GM12864 (cell line): ENCODE results near the gene CCNI.

ENCODE experiments used
- DNase-seq: peaks from one replicate; pipeline ENCODE4 v3.0.0-alpha.2; 2011; ENCODE audit warnings: low read depth
- H3K4me3 ChIP-seq: 2 replicates; pipeline ENCODE4 v1.5.1; 2011; ENCODE audit warnings: mild to moderate bottlenecking, low read depth, low read length, control low read depth
- TF ChIP-seq, protein P1 (sequence below): IDR thresholded peaks from 2 replicates; pipeline ENCODE4 v1.5.1; 2011; ENCODE audit warnings: low read depth, mild to moderate bottlenecking, moderate library complexity, low read length, control low read depth, inconsistent platforms; ENCODE audit errors: missing control alignments

The CCNI gene

GRCh38 chr4:77117721-77118120 lies 41.9 kb upstream of the CCNI start:
- DNase-seq: no peak
- H3K4me3 ChIP-seq: no peak overlapping the region
- TF ChIP-seq, protein P1, sequence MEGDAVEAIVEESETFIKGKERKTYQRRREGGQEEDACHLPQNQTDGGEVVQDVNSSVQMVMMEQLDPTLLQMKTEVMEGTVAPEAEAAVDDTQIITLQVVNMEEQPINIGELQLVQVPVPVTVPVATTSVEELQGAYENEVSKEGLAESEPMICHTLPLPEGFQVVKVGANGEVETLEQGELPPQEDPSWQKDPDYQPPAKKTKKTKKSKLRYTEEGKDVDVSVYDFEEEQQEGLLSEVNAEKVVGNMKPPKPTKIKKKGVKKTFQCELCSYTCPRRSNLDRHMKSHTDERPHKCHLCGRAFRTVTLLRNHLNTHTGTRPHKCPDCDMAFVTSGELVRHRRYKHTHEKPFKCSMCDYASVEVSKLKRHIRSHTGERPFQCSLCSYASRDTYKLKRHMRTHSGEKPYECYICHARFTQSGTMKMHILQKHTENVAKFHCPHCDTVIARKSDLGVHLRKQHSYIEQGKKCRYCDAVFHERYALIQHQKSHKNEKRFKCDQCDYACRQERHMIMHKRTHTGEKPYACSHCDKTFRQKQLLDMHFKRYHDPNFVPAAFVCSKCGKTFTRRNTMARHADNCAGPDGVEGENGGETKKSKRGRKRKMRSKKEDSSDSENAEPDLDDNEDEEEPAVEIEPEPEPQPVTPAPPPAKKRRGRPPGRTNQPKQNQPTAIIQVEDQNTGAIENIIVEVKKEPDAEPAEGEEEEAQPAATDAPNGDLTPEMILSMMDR: no peak

DNA sequence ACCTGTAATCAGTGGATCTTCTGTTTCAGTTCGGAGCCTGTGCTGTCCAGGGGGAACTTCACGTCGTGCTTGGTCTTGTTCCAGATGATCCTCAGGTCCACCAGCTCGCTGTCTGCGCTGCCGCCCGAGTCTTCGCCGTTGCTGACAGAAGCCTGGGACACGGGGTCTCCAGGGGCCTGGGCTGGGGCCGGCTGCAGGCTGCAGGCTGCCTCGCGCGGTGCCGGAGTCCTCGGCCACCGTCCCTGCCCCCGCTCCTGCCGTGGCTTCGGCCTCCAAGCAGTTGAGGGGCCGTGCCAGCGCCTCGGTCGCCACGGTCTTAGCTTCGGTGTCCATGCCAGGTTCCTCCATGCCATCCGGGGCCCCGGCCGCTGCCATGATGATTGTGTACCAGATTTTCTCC lies 37.3 kb upstream of the CCNI start:
- no peak for DNase-seq
- no peak overlapping the region for H3K4me3 ChIP-seq
- TF ChIP-seq, protein P1: no peak

DNA sequence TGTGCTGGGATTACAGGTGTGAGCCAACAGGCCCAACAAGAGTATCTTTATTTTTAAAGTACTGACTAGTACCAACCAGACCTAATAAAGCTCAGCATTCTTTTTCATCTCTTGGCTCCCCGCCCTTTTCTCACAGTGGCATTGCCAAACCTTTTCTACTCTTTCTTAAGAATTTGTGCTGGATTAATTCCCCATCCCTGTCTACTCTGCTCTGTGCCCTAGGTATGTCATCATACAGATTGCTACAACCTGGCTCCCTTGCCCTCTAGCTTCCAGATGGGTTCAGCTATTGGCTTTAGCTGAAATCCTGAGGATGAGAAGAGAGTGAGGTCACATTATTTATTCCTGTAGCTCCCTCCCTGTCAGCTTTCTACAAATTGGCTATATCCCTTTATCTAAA lies 34.9 kb upstream of the CCNI start:
- DNase-seq: no peak
- TF ChIP-seq, protein P1: no peak

GRCh38 chr4:77104791-77105540 lies 29.2 kb upstream of the CCNI start:
- TF ChIP-seq, protein P1: no peak
- no peak for DNase-seq
- H3K4me3 ChIP-seq: no peak overlapping the region

More for the DNA sequence above, 34.9 kb upstream of the CCNI start:
- no peak overlapping the region for H3K4me3 ChIP-seq

GRCh38 chr4:77104388-77104787 lies 28.6 kb upstream of the CCNI start:
- no peak overlapping the region for H3K4me3 ChIP-seq
- TF ChIP-seq, protein P1: no peak
- no peak for DNase-seq

- DNase-seq: no peak
- TF ChIP-seq, protein P1: no peak
- no peak overlapping the region for H3K4me3 ChIP-seq
Observed at GRCh38 chr4:77100234-77100633, 24.4 kb upstream of the CCNI start.

DNA sequence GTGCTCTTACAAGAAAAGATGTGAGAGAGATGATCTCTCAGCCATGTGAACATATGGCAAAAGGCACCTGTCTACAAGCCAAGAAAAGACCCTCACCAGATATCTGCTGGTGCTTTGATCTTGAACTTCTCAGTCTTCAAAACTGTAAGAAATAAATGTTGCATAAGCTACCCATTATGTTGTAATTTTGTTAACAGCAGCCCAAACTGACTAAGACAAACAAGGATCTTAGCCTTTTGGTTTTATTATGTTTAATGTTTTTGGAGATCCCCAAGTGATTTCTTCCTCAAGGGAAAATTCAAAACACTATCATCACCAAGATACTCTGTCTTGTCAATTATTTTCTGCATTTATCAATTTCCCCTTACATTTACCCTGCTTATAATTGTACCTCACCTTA lies 21.8 kb upstream of the CCNI start:
- TF ChIP-seq, protein P1: no peak
- DNase-seq: no peak

More for the DNA sequence above, 21.8 kb upstream of the CCNI start:
- no peak overlapping the region for H3K4me3 ChIP-seq
